Ectodermal cell (in vitro differentiated cells): ENCODE data around the gene SEC24C.

Source experiments
- H3K27ac ChIP-seq: 2 replicates; pipeline ENCODE4 v1.7.0; 2013; ENCODE audit warnings: mild to moderate bottlenecking, low read depth, low read length; ENCODE audit not compliant: insufficient read depth, poor library complexity, severe bottlenecking
- H3K27me3 ChIP-seq: 2 replicates; pipeline ENCODE4 v1.7.0; 2013; ENCODE audit warnings: mild to moderate bottlenecking, low read length; ENCODE audit not compliant: insufficient read depth, control insufficient read depth, poor library complexity, severe bottlenecking
- H3K36me3 ChIP-seq: one replicate; pipeline ENCODE4 v1.7.0; 2013; ENCODE audit warnings: low read length; ENCODE audit not compliant: control insufficient read depth, insufficient read depth
- H3K4me1 ChIP-seq: one replicate; pipeline ENCODE4 v1.7.0; 2013; ENCODE audit warnings: low read length; ENCODE audit not compliant: control insufficient read depth, insufficient read depth
- H3K4me3 ChIP-seq: 2 replicates; pipeline ENCODE4 v1.7.0; 2013; ENCODE audit warnings: low read depth, low read length, control low read depth; ENCODE audit not compliant: insufficient read depth
- H3K9me3 ChIP-seq: 2 replicates; pipeline ENCODE4 v1.7.0; 2013; ENCODE audit warnings: mild to moderate bottlenecking, low read length, moderate library complexity; ENCODE audit not compliant: control insufficient read depth
- WGBS, 2 experiments: methylation state at CpG; one replicate each; pipeline ENCODE4 v1.1.7; 2013; ENCODE audit warnings: missing lambda C conversion rate in 2 of 2; 5-methylcytosine and 5-hydroxymethylcytosine counted together

SEC24C gene

GRCh38 chr10:73813333-73813732 is 69.2 kb downstream of the SEC24C start:
- Histone ChIP-seq H3K36me3 (peaks cover 6% of the 10 kb centered on the region), H3K4me3 (no peak overlapping the region), H3K27ac (no peak overlapping the region), H3K27me3 (no peaks in the 10 kb centered on the region), H3K9me3 (no peaks in the 10 kb centered on the region), H3K4me1 (peaks cover 4% of the 10 kb centered on the region)
- WGBS, 2 experiments = 89 to 93% methylated on average over 7 of the region's 7 CpGs

- peaks cover 6% of the 10 kb centered on the region for H3K36me3 ChIP-seq
- H3K4me3 ChIP-seq = no peak overlapping the region
- H3K9me3 ChIP-seq = no peaks in the 10 kb centered on the region
- 93 to 95% methylated on average over 13 of the region's 13 CpGs for WGBS, 2 experiments
- no peaks in the 10 kb centered on the region for H3K27me3 ChIP-seq
- no peak overlapping the region for H3K27ac ChIP-seq
- peaks cover 4% of the 10 kb centered on the region for H3K4me1 ChIP-seq
Measured at GRCh38 chr10:73814276-73814895, 70.2 kb downstream of the SEC24C start.

- Histone ChIP-seq H3K27ac (no peak overlapping the region), H3K4me3 (no peak overlapping the region), H3K36me3 (peaks cover 6% of the 10 kb centered on the region), H3K4me1 (peaks cover 4% of the 10 kb centered on the region), H3K27me3 (no peaks in the 10 kb centered on the region), H3K9me3 (no peaks in the 10 kb centered on the region)
- 84 to 86% methylated on average over 22 of the region's 22 CpGs for WGBS, 2 experiments
Measured at GRCh38 chr10:73814896-73815718, 70.9 kb downstream of the SEC24C start.

- peaks cover 6% of the 10 kb centered on the region for H3K36me3 ChIP-seq
- peaks cover 4% of the 10 kb centered on the region for H3K4me1 ChIP-seq
- H3K27me3 ChIP-seq = no peaks in the 10 kb centered on the region
- no peak overlapping the region for H3K4me3 ChIP-seq
- no peak overlapping the region for H3K27ac ChIP-seq
- H3K9me3 ChIP-seq = no peaks in the 10 kb centered on the region
Measured at GRCh38 chr10:73815719-73816030, 71.5 kb downstream of the SEC24C start.

GRCh38 chr10:73816917-73817729 is 73.0 kb downstream of the SEC24C start:
- H3K4me1 ChIP-seq = peaks cover 3% of the 10 kb centered on the region
- 93 to 95% methylated on average over 10 of the region's 10 CpGs for WGBS, 2 experiments
- H3K27ac ChIP-seq = no peak overlapping the region
- H3K9me3 ChIP-seq = no peaks in the 10 kb centered on the region
- H3K27me3 ChIP-seq = no peaks in the 10 kb centered on the region
- H3K4me3 ChIP-seq = no peak overlapping the region
- peaks cover 6% of the 10 kb centered on the region for H3K36me3 ChIP-seq

- WGBS, 2 experiments = 92 to 93% methylated on average over 5 of the region's 5 CpGs
- Histone ChIP-seq H3K4me1 (no peaks in the 10 kb centered on the region), H3K36me3 (peaks cover 6% of the 10 kb centered on the region), H3K9me3 (no peaks in the 10 kb centered on the region), H3K4me3 (no peak overlapping the region), H3K27me3 (no peaks in the 10 kb centered on the region), H3K27ac (no peak overlapping the region)
Measured at GRCh38 chr10:73817826-73818225, 73.7 kb downstream of the SEC24C start.

GRCh38 chr10:73818402-73818801 is 74.2 kb downstream of the SEC24C start:
- Histone ChIP-seq H3K36me3 (peaks cover 6% of the 10 kb centered on the region), H3K9me3 (no peaks in the 10 kb centered on the region)
- WGBS, 2 experiments = 88 to 91% methylated on average over 10 of the region's 10 CpGs

GRCh38 chr10:73819081-73819480 is 74.9 kb downstream of the SEC24C start:
- H3K27me3 ChIP-seq = no peaks in the 10 kb centered on the region
- 92 to 94% methylated on average over 5 of the region's 5 CpGs for WGBS, 2 experiments
- H3K27ac ChIP-seq = no peak overlapping the region
- H3K4me3 ChIP-seq = no peak overlapping the region
- H3K36me3 ChIP-seq = peaks cover 6% of the 10 kb centered on the region
- H3K9me3 ChIP-seq = no peaks in the 10 kb centered on the region
- no peaks in the 10 kb centered on the region for H3K4me1 ChIP-seq

More at GRCh38 chr10:73818402-73818801, 74.2 kb downstream of the SEC24C start:
- Histone ChIP-seq H3K27ac (no peak overlapping the region), H3K4me1 (no peaks in the 10 kb centered on the region), H3K4me3 (no peak overlapping the region), H3K27me3 (no peaks in the 10 kb centered on the region)

- WGBS, 2 experiments = 93% methylated on average over 20 of the region's 20 CpGs
- H3K36me3 ChIP-seq = peaks cover 6% of the 10 kb centered on the region
Measured at GRCh38 chr10:73819513-73820093, 75.4 kb downstream of the SEC24C start.

More at GRCh38 chr10:73819513-73820093, 75.4 kb downstream of the SEC24C start:
- Histone ChIP-seq H3K27me3 (no peaks in the 10 kb centered on the region), H3K4me3 (no peak overlapping the region), H3K27ac (no peak overlapping the region), H3K9me3 (no peaks in the 10 kb centered on the region), H3K4me1 (no peaks in the 10 kb centered on the region)
